GM18861 (cell line): ENCODE data around the gene CLDN14.
A peak's percentile ranks its signal among the peaks of the same experiment; 100 is the strongest.

Source experiments
- ATAC-seq: cut with Tn5 transposase; IDR thresholded peaks from one replicate; pipeline ENCODE4 v1.9.1; 2021; ENCODE audit not compliant: unreplicated experiment

The CLDN14 gene, protein sequence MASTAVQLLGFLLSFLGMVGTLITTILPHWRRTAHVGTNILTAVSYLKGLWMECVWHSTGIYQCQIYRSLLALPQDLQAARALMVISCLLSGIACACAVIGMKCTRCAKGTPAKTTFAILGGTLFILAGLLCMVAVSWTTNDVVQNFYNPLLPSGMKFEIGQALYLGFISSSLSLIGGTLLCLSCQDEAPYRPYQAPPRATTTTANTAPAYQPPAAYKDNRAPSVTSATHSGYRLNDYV

DNA sequence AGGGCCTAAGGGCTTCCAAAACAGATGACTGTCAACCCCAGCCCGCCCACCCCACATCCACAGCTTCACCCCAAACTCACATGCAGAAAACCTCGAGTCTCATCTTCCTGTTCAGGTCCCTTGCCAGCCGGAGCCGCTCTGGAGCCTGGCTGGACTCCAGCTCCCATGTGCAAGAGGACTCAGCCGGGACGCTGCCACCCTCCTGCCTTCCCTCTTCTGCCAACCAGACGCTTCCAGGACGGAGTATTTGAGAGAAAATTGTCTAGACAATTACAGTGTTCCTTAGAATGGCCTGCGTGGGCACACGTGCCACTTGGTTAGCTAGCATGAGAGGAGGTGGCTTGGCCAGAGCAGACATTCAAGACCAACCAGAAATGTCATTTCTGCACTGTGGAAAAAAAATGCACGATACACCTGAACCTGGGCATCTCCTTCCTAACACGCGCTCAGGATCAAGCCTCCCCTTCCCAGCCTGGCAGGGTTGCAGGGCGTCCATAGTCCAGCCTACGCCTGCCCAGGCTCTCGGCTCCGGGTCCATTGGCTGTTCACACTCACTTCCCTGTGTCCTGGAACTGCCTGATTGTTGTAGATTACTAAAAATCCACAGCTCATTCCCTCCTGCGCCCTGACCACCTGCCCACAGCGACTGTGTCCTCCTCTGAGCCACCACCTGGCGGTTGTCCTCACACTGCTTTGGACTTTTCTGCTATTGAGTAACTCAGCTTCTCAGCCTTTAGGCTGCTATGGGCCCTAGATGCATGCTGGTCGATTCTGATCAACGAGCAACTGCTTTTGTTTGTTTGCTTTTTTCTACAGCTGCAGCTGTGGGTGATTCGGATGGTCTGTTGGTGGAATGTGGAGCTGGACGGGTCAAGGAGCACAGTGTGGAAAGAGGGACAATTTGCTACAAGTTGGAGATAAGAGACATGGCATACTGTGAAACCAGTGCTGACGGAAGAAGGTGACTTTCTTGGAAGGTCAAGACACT, at the start of gene CLDN14:
Gene CLDN14 (minus strand): TSS at position 708 of the 988 bp plus-strand sequence. CDS start 18,427 bp downstream, outside the sequence.
- ATAC-seq: no peak

DNA sequence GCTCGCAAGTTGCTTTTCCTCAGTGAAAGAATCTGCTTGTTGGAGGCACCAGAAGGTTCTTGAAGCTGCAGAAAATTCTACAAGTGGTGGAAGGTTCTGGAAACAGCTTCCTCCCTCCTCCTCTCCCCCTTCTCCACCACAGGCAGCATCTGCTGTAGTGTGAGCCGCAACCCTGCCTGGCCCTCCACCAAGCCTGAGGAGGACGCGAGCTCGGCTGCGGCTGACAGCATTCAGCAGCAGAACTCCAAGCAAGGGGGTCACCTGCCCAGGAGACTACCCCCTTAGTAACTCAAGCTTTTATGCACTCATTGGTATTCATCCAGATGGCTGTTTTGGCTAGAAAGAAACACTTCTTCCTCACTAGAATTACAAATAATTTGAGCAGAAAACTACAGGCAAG, 48.8 kb upstream of the CLDN14 start:
- no peak for ATAC-seq

DNA sequence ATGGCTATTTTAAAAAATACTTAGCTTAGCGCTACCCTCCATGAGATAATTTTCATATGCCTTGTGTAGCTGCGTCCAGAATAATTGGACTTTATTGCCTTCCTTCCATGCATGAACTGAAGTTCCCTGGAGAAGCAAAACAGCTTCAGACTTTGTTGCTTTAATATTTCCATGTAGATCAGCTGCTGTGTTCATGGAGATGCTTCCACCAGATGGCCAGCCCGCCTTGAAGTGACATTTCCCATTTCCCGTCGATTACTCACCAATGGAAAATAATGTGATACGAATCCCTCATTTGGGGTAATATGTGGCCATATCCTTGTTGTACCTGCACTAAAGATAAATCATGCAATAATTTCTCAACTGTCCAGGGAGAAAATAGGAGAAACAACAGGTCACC, 47.4 kb upstream of the CLDN14 start:
- ATAC-seq: no peak

DNA sequence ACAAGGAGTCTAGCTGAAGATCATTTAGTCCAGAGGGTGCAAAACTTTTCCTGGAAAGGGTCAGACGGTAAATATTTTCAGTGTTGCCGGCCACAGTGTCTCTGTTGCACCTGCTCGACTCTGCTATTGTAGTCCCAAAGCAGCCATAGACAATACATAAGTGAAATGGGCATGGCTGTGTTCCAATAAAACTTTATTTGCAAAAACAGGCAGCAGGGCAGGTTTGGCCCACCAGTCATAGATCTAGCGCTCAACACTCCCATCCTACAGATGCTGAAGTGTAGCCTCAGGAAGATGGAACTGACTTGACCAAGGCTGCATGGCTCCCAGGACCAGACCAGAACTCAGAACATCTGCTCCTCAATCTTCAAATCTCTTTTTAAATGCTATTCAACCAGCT, 46.2 kb upstream of the CLDN14 start:
- ATAC-seq: no peak

DNA sequence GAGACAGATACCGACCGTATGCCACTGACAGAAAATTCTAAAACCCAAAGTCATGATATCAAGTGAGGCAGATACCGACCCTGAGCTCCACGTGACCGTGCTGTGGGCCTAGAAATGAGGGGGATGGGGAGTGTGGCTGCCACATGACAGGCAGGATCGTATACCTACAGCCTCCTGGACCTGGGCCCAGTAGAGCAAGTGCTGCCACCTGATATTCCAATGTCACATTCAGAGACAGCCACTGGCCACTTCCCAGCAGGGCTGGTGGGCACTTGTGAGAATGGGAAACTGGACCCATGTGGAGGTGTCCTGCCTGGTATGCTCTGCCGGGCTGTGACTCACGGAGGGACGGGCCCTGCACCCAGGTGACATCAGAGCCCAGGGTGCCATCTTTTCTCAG, 44.6 kb upstream of the CLDN14 start:
- no peak for ATAC-seq

DNA sequence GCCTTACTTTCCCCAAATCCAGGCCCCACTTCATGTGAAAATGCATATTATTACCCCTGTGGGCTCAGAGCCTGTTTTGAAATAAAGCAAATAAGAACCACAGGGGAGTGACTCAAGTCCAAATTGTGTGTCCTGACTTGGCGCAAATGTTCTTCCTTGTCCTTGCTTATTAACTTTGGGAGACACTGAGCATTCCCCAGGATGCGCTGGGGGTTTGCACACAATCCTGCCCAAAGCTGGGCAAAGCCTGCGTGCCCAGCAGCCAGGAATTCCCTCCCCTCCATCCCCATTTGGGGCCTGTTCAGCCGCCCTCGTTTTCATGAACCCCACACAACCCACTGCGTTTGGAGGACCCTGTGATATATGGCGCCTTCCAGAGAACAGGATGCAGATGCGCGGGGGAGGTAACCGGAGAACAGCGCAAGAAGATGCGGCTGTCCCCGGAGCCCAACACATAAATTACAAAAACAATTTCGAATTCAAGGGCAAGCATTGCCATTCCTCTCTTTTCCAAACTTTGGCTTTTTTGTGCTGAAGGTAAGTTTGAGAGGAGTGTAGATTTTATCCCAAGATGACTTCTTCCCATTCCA, 42.4 kb upstream of the CLDN14 start:
- ATAC-seq: no peak

DNA sequence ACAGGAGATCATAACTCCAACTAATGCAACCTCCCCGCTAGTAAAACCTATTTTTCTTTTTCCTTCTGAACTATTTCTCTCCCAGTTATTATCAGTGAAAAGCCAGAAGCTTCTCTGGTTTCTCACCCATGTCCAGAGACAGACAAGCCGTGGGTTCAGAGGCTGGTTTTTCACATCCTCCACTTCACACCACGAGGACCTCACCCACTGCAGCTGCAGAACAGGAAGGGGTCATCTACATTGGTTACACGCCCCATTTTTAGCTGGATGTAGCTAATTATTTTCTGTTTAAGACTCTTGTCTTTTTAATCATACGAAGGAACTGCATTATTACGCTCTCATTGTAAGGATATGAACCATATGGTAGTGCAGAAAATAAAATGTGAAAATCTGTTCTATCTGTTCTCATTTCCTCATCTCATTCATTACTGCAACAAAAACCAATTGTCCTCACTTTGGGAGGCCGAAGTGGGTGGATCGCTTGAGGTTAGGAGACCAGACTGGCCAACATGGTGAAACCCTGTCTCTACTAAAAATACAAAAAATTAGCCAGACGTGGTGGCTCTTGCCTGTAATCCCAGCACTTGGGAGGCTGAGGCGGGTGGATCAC, 39.1 kb upstream of the CLDN14 start:
- ATAC-seq: no peak

DNA sequence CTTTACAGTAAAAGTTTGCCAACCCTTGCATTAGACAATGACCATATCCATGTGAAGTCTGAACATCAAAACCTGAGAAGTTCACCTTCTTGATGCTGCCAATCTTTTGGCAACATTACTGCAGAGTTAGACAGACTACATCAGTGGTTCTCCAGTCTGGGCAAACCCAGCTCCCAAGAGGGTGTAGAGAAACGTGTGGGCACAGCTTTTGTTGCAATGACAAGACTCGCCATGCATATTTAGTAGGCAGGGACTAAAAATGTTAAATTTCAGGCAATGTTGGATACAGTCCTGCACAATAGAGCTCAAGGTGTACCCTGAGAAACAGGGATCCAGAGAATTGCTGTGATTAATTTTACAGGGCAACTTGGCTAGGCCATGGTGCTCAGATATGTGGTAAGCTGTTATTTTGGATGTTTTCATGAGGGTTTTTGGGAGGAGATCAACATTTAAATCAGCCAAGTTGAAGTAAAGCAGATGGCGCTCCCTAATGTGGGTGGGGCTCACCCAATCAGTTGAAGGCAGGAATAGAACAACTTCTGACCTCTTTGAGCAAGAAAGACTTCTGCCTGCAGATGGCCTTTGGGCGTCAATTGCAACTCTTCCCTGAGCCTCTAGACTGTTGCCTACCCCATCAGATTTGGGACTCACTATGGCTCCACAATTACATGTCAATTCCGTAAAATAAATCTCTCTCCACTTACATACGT, 37.6 kb upstream of the CLDN14 start:
- ATAC-seq: no peak

DNA sequence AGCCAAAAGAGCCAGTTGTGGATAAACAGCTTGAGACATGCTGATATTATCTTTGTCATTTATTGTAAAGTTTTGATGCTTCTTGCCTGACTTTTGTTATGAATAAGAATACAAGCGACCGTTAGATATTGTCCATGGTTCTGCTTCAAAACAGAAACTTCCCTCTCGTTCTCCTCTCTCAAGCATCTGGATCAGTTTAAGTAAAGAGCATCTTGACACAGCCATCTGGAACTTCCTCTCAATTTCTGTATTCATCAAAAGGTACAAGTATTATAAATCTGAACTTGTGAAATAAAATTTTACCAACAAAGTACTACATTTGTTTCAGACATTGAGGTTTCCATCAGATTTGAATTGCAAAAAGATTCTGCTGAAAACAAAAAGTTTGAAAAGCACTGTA, 36.4 kb upstream of the CLDN14 start:
- no peak for ATAC-seq

DNA sequence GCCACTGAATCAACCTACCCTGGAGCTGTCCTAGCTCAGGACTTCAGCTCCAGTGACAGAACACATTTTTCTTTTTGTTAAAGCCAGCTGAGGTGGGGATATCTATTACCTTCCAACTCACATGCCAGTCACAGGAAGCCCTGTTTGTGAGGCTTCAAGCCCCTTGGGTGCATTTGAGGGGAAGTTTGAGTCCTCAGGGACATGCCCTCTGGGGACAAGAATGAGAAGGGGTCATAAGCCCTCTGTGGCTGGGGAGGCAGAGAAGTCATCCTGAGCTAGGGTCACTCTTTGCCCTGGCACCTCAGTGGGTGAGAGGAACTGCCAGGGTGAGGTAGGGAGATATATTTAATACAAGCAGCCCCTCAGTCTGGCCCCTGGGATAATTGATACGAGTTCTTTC, 33.5 kb upstream of the CLDN14 start:
- ATAC-seq: peak; percentile 70

DNA sequence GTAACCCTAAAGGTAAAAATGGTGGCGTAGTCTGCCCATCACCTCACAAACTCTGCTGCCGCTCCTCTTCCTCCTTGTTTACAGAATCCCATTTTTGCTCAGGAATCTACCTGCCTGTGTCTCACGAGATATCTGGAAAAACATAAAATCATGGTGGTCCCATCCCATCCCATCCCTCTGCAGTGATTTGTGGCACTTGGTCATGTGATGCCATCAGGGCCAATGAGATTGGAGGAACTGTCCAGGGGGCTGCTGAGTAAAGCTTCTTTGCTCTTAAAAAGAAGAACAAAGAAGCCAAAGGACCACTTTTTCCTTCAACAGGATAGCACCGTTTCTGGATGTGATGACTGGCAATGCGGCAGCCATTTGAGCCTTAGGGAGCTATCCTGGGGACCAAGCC, 33.0 kb upstream of the CLDN14 start:
- ATAC-seq: no peak

DNA sequence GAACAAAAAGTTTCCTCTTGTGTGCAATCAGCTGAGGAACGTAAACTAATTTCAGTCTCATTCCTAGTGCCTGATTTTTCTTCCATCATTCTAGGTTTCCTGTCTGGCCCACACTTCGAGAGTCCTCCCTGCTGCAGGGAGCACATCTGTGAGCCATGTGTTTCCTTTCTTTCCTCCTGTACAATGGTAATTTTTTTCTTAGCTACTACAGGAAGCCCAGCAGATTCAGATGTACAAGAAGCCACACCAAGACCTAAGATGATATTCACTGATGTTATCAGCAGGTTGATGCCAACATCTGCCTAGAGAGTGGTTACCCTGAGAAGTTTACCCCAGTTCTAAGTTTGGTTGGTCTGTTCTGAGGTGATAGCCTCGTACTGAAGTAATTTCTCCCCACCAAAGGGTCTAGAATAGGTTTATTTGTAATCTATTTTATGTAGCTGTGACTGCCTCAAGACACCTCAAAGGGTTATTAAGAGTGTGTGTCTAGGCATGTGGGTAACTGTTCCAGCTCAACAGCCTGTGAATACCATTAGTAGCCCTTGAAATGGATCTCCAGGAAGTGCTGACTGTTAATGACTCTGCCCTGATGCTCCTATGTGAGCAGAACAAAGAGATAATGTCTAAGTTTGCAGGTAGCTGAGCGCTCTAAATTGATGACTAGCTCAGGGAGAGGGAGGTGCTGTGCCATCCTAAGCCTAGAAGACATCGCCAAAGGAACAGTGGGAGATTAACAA, 31.7 kb upstream of the CLDN14 start:
- no peak for ATAC-seq

DNA sequence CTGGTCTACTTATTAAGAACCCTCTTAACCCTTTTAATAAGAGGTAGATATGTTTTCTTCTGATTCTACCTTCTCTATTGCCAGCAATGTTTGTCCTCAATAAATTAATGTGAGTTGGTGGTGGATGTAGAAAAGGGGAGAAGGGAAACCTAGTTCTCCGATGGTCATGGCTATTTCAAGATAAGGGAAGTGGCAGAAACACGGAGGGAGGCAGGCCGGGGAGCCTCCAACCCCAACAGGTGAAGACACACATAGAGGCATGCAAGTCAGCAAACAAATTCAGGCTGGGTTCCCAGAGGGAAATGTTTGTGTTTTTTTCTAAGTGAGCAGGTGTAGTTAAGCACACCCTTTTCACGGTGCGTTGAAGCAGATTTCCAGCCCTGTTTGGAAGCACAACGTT, 31.0 kb upstream of the CLDN14 start:
- no peak for ATAC-seq

DNA sequence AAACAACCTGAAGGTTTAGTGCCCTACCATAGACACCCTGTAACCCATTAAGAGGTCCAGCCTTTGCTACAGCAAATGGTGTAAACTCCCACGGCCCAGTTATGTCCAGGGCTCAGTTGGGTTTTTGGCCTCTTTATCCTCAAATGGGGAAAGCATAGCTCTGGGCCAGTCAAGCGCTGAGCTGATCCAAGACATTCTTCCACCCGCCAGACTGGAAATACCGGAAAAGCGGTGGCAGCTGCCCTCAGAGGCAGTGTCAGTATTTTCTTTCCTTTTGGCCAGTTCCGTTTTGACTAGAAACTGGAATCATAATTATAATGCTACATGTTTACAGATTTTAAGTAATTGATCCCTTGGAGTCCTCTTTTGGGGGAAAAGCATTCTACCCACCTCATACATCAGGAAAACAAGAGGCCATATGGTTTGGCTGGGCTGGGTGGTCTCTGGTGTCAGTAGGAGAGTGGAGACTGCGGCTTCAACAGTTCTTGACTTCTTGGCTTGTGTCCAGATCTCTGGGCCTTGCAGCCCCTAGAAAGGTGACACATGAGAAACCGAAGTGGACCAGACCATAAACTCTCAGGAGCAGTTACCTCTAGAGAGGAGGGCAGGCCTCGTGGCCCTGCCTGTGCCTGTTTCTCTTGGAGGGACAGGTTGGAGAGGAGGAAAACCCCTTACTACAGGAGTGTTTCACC, 30.2 kb upstream of the CLDN14 start:
- ATAC-seq: no peak

DNA sequence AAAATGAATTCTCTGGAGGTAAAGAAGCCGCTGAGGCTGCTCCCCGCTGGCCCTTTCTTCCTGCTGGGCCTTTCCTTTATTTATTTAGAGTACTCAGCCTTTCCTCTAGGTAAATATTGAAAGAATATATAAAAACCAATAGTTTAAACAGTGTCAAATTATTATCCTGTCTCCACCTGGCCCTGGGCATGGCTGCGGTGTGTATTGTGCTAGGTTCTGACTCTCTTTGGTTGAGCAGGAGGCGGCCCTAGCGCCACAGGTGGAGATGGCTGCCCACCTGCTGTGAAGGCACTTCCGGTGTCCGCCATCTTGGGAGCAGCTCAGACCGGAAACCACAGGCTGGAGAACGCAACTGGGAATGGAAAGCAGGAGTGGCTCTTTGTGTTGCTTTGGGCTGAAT, 29.0 kb upstream of the CLDN14 start:
- ATAC-seq: no peak

DNA sequence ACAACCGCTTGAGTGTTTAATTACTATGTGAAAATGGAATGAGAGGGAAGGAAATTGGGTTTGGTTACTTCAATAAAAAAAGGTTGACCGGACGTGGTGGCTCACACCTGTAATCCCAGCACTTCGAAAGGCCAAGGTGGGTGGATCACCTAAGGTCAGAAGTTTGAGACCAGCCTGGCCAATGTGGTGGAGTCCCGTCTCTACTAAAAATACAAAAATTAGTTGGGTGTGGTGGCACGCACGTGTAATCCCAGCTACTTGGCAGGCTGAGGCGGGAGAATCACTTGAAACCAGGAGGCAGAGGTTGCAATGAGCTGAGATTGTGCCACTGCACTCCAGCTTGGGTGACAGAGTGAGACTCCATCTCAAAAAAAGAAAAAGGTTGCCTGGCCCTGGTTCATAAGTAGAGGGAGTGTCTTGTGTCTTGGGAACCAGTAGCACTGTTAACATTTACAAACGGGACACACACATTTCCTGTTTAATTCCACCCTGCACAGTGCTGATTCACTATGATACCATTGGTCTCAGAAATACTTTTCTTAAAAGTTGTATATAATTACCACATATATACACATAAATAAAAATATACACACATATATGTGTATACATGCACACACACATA, 27.6 kb upstream of the CLDN14 start:
- no peak for ATAC-seq

DNA sequence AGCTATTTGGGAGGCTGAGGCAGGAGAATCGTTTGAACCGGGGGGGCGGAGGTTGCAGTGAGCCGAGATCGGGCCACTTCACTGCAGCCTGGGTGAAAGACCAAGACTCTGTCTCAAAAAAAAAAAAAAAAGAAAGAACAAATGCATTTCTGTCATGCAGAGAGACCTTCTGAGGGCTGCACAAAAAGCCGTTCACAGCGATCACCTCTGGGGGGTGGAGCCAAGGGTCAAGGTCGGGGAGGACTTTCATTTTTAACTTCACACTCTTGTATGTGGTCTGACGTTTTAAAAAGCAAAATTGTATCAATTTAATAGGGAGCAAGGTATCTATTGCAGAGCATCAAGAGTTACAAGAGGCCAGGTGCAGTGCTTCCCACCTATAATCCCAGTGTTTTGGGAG, 26.6 kb upstream of the CLDN14 start:
- no peak for ATAC-seq

DNA sequence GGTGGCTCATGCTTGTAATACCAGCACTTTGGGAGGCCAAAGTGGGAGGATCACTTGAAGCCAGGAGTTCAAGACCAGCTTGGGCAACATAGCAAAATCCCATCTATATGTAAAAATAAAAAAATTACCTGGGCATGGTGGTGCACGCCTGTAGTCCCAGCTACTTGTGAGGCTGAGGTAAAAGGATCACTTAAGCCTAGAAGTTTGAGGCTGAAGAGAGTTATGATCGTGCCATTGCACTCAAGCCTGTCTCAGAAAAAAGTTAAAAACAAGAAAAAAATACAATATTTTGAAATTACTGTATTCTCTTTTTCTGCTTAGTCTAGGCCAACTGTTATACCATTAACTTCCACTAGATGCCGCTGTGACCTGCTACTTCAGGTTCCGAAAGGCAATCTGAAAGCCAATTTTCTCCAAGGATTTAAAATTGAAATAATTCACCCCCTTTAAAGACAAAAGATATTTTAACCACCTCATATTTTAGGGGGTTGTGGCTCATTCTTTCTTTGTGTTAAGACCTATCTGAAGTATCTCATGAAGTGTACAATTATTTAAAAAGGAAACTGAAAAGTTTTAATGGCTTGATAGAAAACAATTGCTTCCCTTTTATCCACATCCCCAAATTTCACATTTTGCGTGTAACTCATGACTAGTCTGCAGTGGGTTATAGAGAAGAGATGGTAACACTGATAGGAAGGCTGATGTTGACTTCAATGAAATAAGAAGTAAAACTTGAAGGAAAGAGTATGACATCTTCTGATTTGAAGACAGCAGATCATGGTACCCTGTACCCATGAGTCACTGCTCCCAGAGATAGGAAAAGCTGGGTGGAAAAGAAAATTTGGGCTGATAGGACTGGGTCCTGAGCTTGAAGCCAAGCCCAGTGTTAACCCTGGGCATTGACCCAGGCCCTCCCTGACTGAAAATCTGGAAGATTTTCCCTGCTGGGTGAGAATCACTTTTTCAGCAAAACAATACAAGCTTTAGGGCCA, 24.4 kb upstream of the CLDN14 start:
- no peak for ATAC-seq
